ENCODE results near the gene FNDC8.

The FNDC8 gene

GRCh38 chr17:35080536-35080935, 40.9 kb upstream of the FNDC8 start:
- in situ Hi-C loops (cut with HindIII; ENCODE audit: low sequenced_read_pairs): no loop called here
- H3K4me3 ChIP-seq (ENCODE audit: low read depth, low read length): no peak overlapping the region
- TF ChIP-seq CTCF (IDR thresholded peaks at IDR 0.05; ENCODE audit: low read depth, low read length): no peak
- no peak for DNase-seq (ENCODE audit: low read depth, low spot score)

GRCh38 chr17:35081638-35082037, 39.8 kb upstream of the FNDC8 start:
- in situ Hi-C loops (cut with HindIII; ENCODE audit: low sequenced_read_pairs): no loop called here
- DNase-seq (ENCODE audit: low read depth, low spot score): no peak
- TF ChIP-seq CTCF (IDR thresholded peaks at IDR 0.05; ENCODE audit: low read depth, low read length): no peak
- no peak overlapping the region for H3K4me3 ChIP-seq (ENCODE audit: low read depth, low read length)

- no peak overlapping the region for H3K4me3 ChIP-seq (ENCODE audit: low read depth, low read length)
- in situ Hi-C loops (cut with HindIII; ENCODE audit: low sequenced_read_pairs): no loop called here
- DNase-seq (ENCODE audit: low read depth, low spot score): peak; percentile 77
- no peak for TF ChIP-seq CTCF (IDR thresholded peaks at IDR 0.05; ENCODE audit: low read depth, low read length)
These were observed 39.2 kb upstream of the FNDC8 start for GRCh38 chr17:35082073-35082657.

- DNase-seq (ENCODE audit: low read depth, low spot score): no peak
- in situ Hi-C loops (cut with HindIII; ENCODE audit: low sequenced_read_pairs): no loop called here
- H3K4me3 ChIP-seq (ENCODE audit: low read depth, low read length): no peak overlapping the region
- TF ChIP-seq CTCF (IDR thresholded peaks at IDR 0.05; ENCODE audit: low read depth, low read length): no peak
These were observed 38.3 kb upstream of the FNDC8 start for GRCh38 chr17:35083071-35083470.

GRCh38 chr17:35084987-35085386, 36.4 kb upstream of the FNDC8 start:
- DNase-seq (ENCODE audit: low read depth, low spot score): peak; percentile 55

GRCh38 chr17:35086164-35086563, 35.3 kb upstream of the FNDC8 start:
- no peak for TF ChIP-seq CTCF (IDR thresholded peaks at IDR 0.05; ENCODE audit: low read depth, low read length)
- H3K4me3 ChIP-seq (ENCODE audit: low read depth, low read length): no peak overlapping the region
- in situ Hi-C loops (cut with HindIII; ENCODE audit: low sequenced_read_pairs): no loop called here
- DNase-seq (ENCODE audit: low read depth, low spot score): no peak

More at GRCh38 chr17:35084987-35085386, 36.4 kb upstream of the FNDC8 start:
- TF ChIP-seq CTCF (IDR thresholded peaks at IDR 0.05; ENCODE audit: low read depth, low read length): no peak
- in situ Hi-C loops (cut with HindIII; ENCODE audit: low sequenced_read_pairs): no loop called here
- H3K4me3 ChIP-seq (ENCODE audit: low read depth, low read length): no peak overlapping the region

Data from astrocyte of the spinal cord (primary cell).